ENCODE measurements around the gene NUDT4B.
"Not testable (repeated sequence)": the region's sequence is repeated elsewhere in the genome, so short reads cannot be mapped to it uniquely, and the experiment has no call there.

NUDT4B gene

GRCh38 chr1:148748563-148749334 is at the start of gene NUDT4B:
TSS of gene NUDT4B (plus strand) at chr1:148748774. CDS start at chr1:148748953, 179 bp downstream.
- H3K4me3 ChIP-seq (ENCODE audit: low read depth in 1 of 2, low read length in 1 of 2); H3K9me3 ChIP-seq; H3K27ac ChIP-seq; H3K27me3 ChIP-seq; H3K4me1 ChIP-seq (ENCODE audit: control insufficient read depth in 1 of 2, insufficient read depth in 1 of 2, low read depth in 1 of 2, low read length in 1 of 2); H3K36me3 ChIP-seq: not testable (repeated sequence)

- H3K36me3 ChIP-seq; H3K9me3 ChIP-seq; H3K27ac ChIP-seq; H3K4me1 ChIP-seq (ENCODE audit: control insufficient read depth in 1 of 2, insufficient read depth in 1 of 2, low read depth in 1 of 2, low read length in 1 of 2); H3K4me3 ChIP-seq (ENCODE audit: low read depth in 1 of 2, low read length in 1 of 2); H3K27me3 ChIP-seq: not testable (repeated sequence)
Measured at GRCh38 chr1:148699357-148699756, 49.2 kb upstream of the NUDT4B start.

- H3K36me3 ChIP-seq; H3K27ac ChIP-seq; H3K27me3 ChIP-seq; H3K4me1 ChIP-seq (ENCODE audit: control insufficient read depth in 1 of 2, insufficient read depth in 1 of 2, low read depth in 1 of 2, low read length in 1 of 2); H3K4me3 ChIP-seq (ENCODE audit: low read depth in 1 of 2, low read length in 1 of 2); H3K9me3 ChIP-seq: not testable (repeated sequence)
Measured at GRCh38 chr1:148702242-148702641, 46.3 kb upstream of the NUDT4B start.

GRCh38 chr1:148703973-148704591 is 44.5 kb upstream of the NUDT4B start:
- not testable (repeated sequence) for H3K36me3 ChIP-seq; H3K4me1 ChIP-seq (ENCODE audit: control insufficient read depth in 1 of 2, insufficient read depth in 1 of 2, low read depth in 1 of 2, low read length in 1 of 2); H3K27me3 ChIP-seq; H3K27ac ChIP-seq; H3K9me3 ChIP-seq; H3K4me3 ChIP-seq (ENCODE audit: low read depth in 1 of 2, low read length in 1 of 2)

- H3K27ac ChIP-seq; H3K4me1 ChIP-seq (ENCODE audit: control insufficient read depth in 1 of 2, insufficient read depth in 1 of 2, low read depth in 1 of 2, low read length in 1 of 2); H3K36me3 ChIP-seq: not testable (repeated sequence)
Measured at GRCh38 chr1:148705316-148705948, 43.1 kb upstream of the NUDT4B start.

GRCh38 chr1:148708779-148709333 is 39.7 kb upstream of the NUDT4B start:
- not testable (repeated sequence) for H3K4me3 ChIP-seq (ENCODE audit: low read depth in 1 of 2, low read length in 1 of 2); H3K4me1 ChIP-seq (ENCODE audit: control insufficient read depth in 1 of 2, insufficient read depth in 1 of 2, low read depth in 1 of 2, low read length in 1 of 2); H3K27ac ChIP-seq; H3K36me3 ChIP-seq; H3K27me3 ChIP-seq; H3K9me3 ChIP-seq

More at GRCh38 chr1:148705316-148705948, 43.1 kb upstream of the NUDT4B start:
- H3K9me3 ChIP-seq; H3K27me3 ChIP-seq; H3K4me3 ChIP-seq (ENCODE audit: low read depth in 1 of 2, low read length in 1 of 2): not testable (repeated sequence)

GRCh38 chr1:148710772-148711523 is 37.6 kb upstream of the NUDT4B start:
- not testable (repeated sequence) for H3K4me1 ChIP-seq (ENCODE audit: control insufficient read depth in 1 of 2, insufficient read depth in 1 of 2, low read depth in 1 of 2, low read length in 1 of 2)

GRCh38 chr1:148712353-148712752 is 36.2 kb upstream of the NUDT4B start:
- not testable (repeated sequence) for H3K36me3 ChIP-seq; H3K27ac ChIP-seq; H3K4me3 ChIP-seq (ENCODE audit: low read depth in 1 of 2, low read length in 1 of 2); H3K27me3 ChIP-seq; H3K4me1 ChIP-seq (ENCODE audit: control insufficient read depth in 1 of 2, insufficient read depth in 1 of 2, low read depth in 1 of 2, low read length in 1 of 2); H3K9me3 ChIP-seq

More at GRCh38 chr1:148710772-148711523, 37.6 kb upstream of the NUDT4B start:
- H3K36me3 ChIP-seq; H3K27me3 ChIP-seq; H3K9me3 ChIP-seq; H3K27ac ChIP-seq; H3K4me3 ChIP-seq (ENCODE audit: low read depth in 1 of 2, low read length in 1 of 2): not testable (repeated sequence)

- not testable (repeated sequence) for H3K27me3 ChIP-seq; H3K4me1 ChIP-seq (ENCODE audit: control insufficient read depth in 1 of 2, insufficient read depth in 1 of 2, low read depth in 1 of 2, low read length in 1 of 2); H3K36me3 ChIP-seq; H3K4me3 ChIP-seq (ENCODE audit: low read depth in 1 of 2, low read length in 1 of 2); H3K9me3 ChIP-seq; H3K27ac ChIP-seq
Measured at GRCh38 chr1:148715518-148715917, 33.1 kb upstream of the NUDT4B start.

GRCh38 chr1:148716966-148717520 is 31.5 kb upstream of the NUDT4B start:
- H3K4me3 ChIP-seq (ENCODE audit: low read depth in 1 of 2, low read length in 1 of 2); H3K4me1 ChIP-seq (ENCODE audit: control insufficient read depth in 1 of 2, insufficient read depth in 1 of 2, low read depth in 1 of 2, low read length in 1 of 2); H3K36me3 ChIP-seq; H3K27ac ChIP-seq; H3K27me3 ChIP-seq; H3K9me3 ChIP-seq: not testable (repeated sequence)

GRCh38 chr1:148720918-148721317 is 27.7 kb upstream of the NUDT4B start:
- not testable (repeated sequence) for H3K9me3 ChIP-seq; H3K4me3 ChIP-seq (ENCODE audit: low read depth in 1 of 2, low read length in 1 of 2); H3K4me1 ChIP-seq (ENCODE audit: control insufficient read depth in 1 of 2, insufficient read depth in 1 of 2, low read depth in 1 of 2, low read length in 1 of 2); H3K27me3 ChIP-seq; H3K27ac ChIP-seq; H3K36me3 ChIP-seq

GRCh38 chr1:148722758-148723157 is 25.8 kb upstream of the NUDT4B start:
- H3K9me3 ChIP-seq; H3K4me1 ChIP-seq (ENCODE audit: control insufficient read depth in 1 of 2, insufficient read depth in 1 of 2, low read depth in 1 of 2, low read length in 1 of 2); H3K4me3 ChIP-seq (ENCODE audit: low read depth in 1 of 2, low read length in 1 of 2); H3K36me3 ChIP-seq; H3K27me3 ChIP-seq; H3K27ac ChIP-seq: not testable (repeated sequence)

GRCh38 chr1:148723515-148723914 is 25.1 kb upstream of the NUDT4B start:
- H3K4me1 ChIP-seq (ENCODE audit: control insufficient read depth in 1 of 2, insufficient read depth in 1 of 2, low read depth in 1 of 2, low read length in 1 of 2); H3K27me3 ChIP-seq; H3K36me3 ChIP-seq; H3K9me3 ChIP-seq; H3K27ac ChIP-seq; H3K4me3 ChIP-seq (ENCODE audit: low read depth in 1 of 2, low read length in 1 of 2): not testable (repeated sequence)
